Loucy (cell line): ENCODE measurements around the gene ILKAP.

Experiments used
- EZH2phosphoT487 ChIP-seq: fragments of 200-600 bp; IDR thresholded peaks from 2 replicates; pipeline ENCODE4 v1.6.1; 2018; ENCODE audit warnings: antibody characterized with exemption, mild to moderate bottlenecking, moderate library complexity, borderline replicate concordance
- TF ChIP-seq, protein P1 (sequence below): fragments of 200-600 bp; sonication (generic); conservative IDR thresholded peaks from 2 replicates; pipeline ENCODE4 v1.5.1; 2014; ENCODE audit warnings: mild to moderate bottlenecking, antibody characterized with exemption, low read length

DNA sequence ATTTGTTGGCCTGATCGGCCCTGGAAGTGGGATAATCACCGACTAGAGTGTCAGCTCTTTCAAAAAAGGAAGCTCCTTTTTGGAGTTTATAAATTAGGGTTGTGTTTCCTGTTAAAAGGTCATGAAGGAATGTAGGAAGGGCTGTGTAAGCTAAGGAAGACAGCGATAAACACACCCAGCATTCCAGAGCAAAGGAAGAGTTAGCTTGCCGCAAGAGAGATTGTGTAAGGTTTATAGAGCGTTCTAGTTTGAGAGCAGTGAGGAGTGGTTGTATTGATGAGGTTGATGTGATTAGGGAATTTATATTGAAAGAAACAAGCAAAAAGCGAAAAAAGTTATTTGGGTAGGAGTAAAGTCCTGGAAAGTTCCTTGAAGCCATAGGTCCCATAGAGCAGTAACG, 3.5 kb upstream of the ILKAP start:
- TF ChIP-seq, protein P1, sequence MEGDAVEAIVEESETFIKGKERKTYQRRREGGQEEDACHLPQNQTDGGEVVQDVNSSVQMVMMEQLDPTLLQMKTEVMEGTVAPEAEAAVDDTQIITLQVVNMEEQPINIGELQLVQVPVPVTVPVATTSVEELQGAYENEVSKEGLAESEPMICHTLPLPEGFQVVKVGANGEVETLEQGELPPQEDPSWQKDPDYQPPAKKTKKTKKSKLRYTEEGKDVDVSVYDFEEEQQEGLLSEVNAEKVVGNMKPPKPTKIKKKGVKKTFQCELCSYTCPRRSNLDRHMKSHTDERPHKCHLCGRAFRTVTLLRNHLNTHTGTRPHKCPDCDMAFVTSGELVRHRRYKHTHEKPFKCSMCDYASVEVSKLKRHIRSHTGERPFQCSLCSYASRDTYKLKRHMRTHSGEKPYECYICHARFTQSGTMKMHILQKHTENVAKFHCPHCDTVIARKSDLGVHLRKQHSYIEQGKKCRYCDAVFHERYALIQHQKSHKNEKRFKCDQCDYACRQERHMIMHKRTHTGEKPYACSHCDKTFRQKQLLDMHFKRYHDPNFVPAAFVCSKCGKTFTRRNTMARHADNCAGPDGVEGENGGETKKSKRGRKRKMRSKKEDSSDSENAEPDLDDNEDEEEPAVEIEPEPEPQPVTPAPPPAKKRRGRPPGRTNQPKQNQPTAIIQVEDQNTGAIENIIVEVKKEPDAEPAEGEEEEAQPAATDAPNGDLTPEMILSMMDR: no peak
- TF ChIP-seq EZH2phosphoT487: no peak
